AG04449 (cell line): ENCODE data around the gene RANBP3.

Source experiments
- CTCF ChIA-PET: fragments of 350-600 bp; formaldehyde crosslinking; extraction: SDS; loops from one replicate; lab custom pipeline; 2021; ENCODE audit warnings: antibody characterized with exemption; lab: Yijun Ruan, JAX
- POLR2A ChIA-PET: fragments of 400-600, 350-600 bp; formaldehyde crosslinking; extraction: SDS; loops from one replicate; lab custom pipeline; 2020; ENCODE audit warnings: antibody characterized with exemption, inconsistent platforms; lab: Yijun Ruan, JAX
- DNase-seq: peaks from one replicate; pipeline ENCODE4 v3.0.0-alpha.2; 2010; ENCODE audit warnings: low read depth, low spot score
- H3K4me3 ChIP-seq: 2 replicates; pipeline ENCODE4 v1.5.1; 2011; ENCODE audit warnings: low read depth, mild to moderate bottlenecking, control low read depth, low read length
- TF ChIP-seq, protein P1 (sequence below): IDR thresholded peaks from one replicate; pipeline ENCODE4 v1.5.1; 2011; ENCODE audit warnings: mild to moderate bottlenecking, moderate library complexity, low read length, control low read depth, inconsistent platforms; ENCODE audit not compliant: insufficient read depth; ENCODE audit errors: missing control alignments

Gene RANBP3

DNA sequence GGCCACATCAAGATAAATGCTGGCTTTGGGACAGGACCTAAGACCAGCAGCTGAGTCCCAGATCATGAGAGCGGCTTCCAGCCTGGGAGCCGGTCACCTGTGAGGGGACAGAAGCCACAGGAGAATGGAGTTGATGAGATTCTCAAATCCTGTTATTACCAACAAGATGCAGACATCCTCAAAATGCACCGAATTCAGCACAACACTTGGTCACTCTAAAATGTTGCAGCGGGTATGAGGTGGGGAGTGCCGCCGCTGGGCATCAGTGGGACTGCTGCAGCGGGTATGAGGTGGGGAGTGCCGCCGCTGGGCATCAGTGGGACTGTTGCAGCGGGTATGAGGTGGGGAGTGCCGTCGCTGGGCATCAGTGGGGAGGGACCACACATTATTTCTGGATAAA is 21.2 kb downstream of the RANBP3 start:
- POLR2A ChIA-PET: no interaction called here
- CTCF ChIA-PET: interaction anchor here (1.0 to 10.7 kb wide), 5 partner anchors 13 to 153 kb away, joined by 3 to 151 read pairs (median 4); partner anchors contain the start of gene NRTN
- DNase-seq: no peak
- TF ChIP-seq, protein P1, sequence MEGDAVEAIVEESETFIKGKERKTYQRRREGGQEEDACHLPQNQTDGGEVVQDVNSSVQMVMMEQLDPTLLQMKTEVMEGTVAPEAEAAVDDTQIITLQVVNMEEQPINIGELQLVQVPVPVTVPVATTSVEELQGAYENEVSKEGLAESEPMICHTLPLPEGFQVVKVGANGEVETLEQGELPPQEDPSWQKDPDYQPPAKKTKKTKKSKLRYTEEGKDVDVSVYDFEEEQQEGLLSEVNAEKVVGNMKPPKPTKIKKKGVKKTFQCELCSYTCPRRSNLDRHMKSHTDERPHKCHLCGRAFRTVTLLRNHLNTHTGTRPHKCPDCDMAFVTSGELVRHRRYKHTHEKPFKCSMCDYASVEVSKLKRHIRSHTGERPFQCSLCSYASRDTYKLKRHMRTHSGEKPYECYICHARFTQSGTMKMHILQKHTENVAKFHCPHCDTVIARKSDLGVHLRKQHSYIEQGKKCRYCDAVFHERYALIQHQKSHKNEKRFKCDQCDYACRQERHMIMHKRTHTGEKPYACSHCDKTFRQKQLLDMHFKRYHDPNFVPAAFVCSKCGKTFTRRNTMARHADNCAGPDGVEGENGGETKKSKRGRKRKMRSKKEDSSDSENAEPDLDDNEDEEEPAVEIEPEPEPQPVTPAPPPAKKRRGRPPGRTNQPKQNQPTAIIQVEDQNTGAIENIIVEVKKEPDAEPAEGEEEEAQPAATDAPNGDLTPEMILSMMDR: no peak
- no peak overlapping the region for H3K4me3 ChIP-seq

DNA sequence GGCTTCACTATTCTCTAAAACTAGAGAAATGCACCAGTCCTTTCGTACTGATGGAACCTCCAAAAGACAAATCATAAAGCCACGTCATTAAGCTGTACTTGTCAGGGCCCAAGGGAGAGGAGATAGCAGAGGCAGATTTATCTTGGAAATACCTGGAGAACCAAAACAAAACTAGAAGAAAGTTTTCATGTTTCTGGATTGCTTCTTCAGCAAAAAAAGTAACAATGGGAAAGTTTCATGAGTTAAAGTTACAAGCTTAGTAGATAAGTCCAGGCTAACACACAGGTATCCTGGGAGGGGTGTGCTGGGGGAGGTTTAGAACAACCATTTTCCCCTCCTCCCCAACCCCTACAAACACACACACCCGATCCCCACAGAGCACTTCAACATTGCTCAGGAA is 21.6 kb downstream of the RANBP3 start:
- POLR2A ChIA-PET: no interaction called here
- TF ChIP-seq, protein P1: no peak
- CTCF ChIA-PET: interaction anchor here (1.0 to 10.7 kb wide), 5 partner anchors 13 to 152 kb away, joined by 3 to 151 read pairs (median 4); partner anchors contain the start of gene NRTN
- no peak overlapping the region for H3K4me3 ChIP-seq
- no peak for DNase-seq

DNA sequence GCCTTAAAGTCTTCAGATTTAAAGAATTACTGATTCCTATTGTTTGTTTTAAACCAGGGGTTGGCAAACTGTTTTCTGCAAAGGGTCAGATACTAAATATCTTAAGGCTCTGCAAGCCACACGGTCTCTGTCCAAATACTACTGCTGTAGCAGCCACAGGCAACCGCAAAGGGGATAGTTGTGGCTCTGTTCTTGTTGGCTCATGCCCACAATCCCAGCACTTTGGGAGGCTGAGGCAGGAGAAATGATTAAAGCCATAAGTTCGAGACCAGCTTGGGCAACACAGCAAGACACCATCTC is 22.4 kb downstream of the RANBP3 start:
- POLR2A ChIA-PET: no interaction called here
- no peak for DNase-seq
- CTCF ChIA-PET: interaction anchor here (1.0 to 10.7 kb wide), 4 partner anchors 14 to 151 kb away, joined by 3 to 151 read pairs (median 4); partner anchors contain the start of gene NRTN
- no peak overlapping the region for H3K4me3 ChIP-seq
- TF ChIP-seq, protein P1: no peak

DNA sequence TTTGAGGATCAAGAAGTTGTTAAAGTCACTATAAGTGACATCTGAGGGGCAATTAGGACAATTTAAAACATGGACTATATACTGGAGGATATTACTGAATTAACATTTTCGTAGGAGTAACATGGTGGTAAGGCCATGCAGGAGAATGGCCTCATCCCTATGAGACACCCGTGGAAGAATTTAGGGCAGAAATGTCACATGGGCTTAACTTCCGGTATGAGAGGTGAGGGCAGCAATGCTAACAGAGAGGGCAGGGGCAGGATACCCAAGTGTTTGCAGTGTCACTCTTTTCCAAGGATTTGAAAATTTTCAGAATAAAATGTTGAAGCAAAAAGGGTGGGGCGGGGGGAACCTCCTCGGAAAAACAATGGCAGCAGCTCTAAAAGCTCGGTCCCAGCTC is 23.6 kb downstream of the RANBP3 start:
- TF ChIP-seq, protein P1: no peak
- H3K4me3 ChIP-seq: no peak overlapping the region
- ChIA-PET POLR2A (no interaction called here), CTCF (interaction anchor here (0.8 to 10.7 kb wide), 4 partner anchors 15 to 150 kb away, joined by 3 to 151 read pairs (median 5); no protein-coding TSS in a partner anchor)
- no peak for DNase-seq

DNA sequence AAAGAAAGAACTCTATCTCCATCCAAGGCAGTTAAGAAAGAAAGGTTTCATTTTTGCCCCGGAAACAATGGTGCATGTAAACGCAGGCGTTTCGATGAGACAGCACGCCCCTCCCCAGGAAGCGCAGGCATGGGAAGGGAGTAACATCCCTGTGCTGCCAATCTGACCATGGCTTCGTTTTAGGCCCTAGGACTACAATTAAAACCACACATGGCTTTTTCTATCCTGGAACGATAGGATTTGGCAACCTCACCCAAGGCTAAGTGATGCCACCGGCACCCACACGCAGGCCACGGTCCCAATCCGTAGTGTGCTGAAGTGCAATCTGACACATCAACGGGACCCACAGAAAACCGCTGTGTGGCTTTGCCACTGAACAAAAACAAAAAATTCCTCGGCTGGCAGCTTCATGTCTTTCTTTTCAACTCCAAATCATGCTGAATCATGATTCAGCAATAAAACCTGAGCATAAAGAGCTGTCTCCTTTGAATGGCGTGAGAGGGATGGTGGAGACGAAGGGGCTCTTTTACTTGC is 24.2 kb downstream of the RANBP3 start:
- CTCF ChIA-PET: interaction anchor here (0.6 to 10.7 kb wide), 7 partner anchors 8 to 155 kb away, joined by 3 to 151 read pairs (median 4); no protein-coding TSS in a partner anchor
- no peak for DNase-seq
- TF ChIP-seq, protein P1: no peak
- POLR2A ChIA-PET: no interaction called here
- H3K4me3 ChIP-seq: no peak overlapping the region

DNA sequence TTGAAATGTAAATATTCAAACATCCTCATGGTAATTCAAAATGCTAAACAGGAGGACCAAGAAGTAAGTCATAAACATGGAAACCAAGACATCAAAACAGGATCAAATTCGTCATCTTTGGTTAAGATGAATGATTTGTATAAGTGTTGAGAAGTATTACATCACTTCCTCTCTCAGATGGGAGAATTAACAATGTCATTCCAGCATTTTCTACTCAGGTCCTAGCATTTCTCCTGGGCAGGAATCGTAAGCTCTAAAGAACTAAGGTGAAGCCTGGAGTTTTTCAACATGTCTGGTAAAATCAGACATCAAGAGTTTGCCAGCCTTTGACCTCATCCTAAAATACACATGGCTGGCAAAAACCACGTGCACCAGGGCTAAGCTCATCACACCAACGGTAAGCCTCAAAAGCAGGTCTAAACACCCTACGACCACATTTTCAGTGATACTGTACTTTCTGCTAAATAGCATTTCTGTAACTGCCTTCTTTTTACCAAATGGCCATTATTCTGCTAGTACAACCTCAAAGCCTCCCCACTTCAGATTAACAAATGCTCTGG is 24.8 kb downstream of the RANBP3 start:
- no peak for DNase-seq
- H3K4me3 ChIP-seq: no peak overlapping the region
- ChIA-PET CTCF (interaction anchor here (0.6 to 10.7 kb wide), 6 partner anchors 9 to 156 kb away, joined by 3 to 151 read pairs (median 5); no protein-coding TSS in a partner anchor), POLR2A (no interaction called here)
- TF ChIP-seq, protein P1: no peak
